ENCODE data around the gene TMSB10.

The TMSB10 gene

GRCh38 chr2:84925336-84925723 lies 19.9 kb downstream of the TMSB10 start:
- peak overlapping the region; percentile 72 for H3K4me3 ChIP-seq (ENCODE audit: low read depth, low read length, poor library complexity, severe bottlenecking)
- no peak overlapping the region for H3K9ac ChIP-seq (ENCODE audit: low read length)
- no peak overlapping the region for H2AFZ ChIP-seq (ENCODE audit: low read length)

GRCh38 chr2:84925724-84926376 lies 20.4 kb downstream of the TMSB10 start:
- peak overlapping the region; percentile 68 for H3K9ac ChIP-seq (ENCODE audit: low read length)
- peak overlapping the region; percentile 66; the same call in 1 of the 2 replicates for H2AFZ ChIP-seq (ENCODE audit: low read length)
- no peaks in the 10 kb centered on the region for H3K36me3 ChIP-seq (ENCODE audit: insufficient read depth, low read length)
- H3F3A ChIP-seq (ENCODE audit: insufficient read depth, low read length), result no peaks in the 10 kb centered on the region
- no peaks in the 10 kb centered on the region for H3K79me2 ChIP-seq (ENCODE audit: insufficient read depth, low read length)
- TF ChIP-seq, protein P1, sequence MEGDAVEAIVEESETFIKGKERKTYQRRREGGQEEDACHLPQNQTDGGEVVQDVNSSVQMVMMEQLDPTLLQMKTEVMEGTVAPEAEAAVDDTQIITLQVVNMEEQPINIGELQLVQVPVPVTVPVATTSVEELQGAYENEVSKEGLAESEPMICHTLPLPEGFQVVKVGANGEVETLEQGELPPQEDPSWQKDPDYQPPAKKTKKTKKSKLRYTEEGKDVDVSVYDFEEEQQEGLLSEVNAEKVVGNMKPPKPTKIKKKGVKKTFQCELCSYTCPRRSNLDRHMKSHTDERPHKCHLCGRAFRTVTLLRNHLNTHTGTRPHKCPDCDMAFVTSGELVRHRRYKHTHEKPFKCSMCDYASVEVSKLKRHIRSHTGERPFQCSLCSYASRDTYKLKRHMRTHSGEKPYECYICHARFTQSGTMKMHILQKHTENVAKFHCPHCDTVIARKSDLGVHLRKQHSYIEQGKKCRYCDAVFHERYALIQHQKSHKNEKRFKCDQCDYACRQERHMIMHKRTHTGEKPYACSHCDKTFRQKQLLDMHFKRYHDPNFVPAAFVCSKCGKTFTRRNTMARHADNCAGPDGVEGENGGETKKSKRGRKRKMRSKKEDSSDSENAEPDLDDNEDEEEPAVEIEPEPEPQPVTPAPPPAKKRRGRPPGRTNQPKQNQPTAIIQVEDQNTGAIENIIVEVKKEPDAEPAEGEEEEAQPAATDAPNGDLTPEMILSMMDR (IDR thresholded peaks at IDR 0.05; ENCODE audit: low read length), result peak; percentile 100
- TF ChIP-seq EZH2 (IDR thresholded peaks at IDR 0.05; ENCODE audit: borderline replicate concordance, low read length), result no peak
- peak overlapping the region; percentile 72 for H3K4me3 ChIP-seq (ENCODE audit: low read depth, low read length, poor library complexity, severe bottlenecking)
- peaks cover 35% of the 10 kb centered on the region for H3K4me1 ChIP-seq (ENCODE audit: insufficient read depth, low read length, severe bottlenecking)
- H4K20me1 ChIP-seq (ENCODE audit: insufficient read depth, low read length), result no peaks in the 10 kb centered on the region
- H3K9me3 ChIP-seq (ENCODE audit: low read length), result no peaks in the 10 kb centered on the region
- H3K4me2 ChIP-seq (ENCODE audit: low read length), result peak overlapping the region; percentile 85
- no peaks in the 10 kb centered on the region for H3K27me3 ChIP-seq (ENCODE audit: insufficient read depth, low read length)
- peak overlapping the region; percentile 92 for H3K27ac ChIP-seq (ENCODE audit: low read depth, low read length, poor library complexity, severe bottlenecking)
- H3K9me2 ChIP-seq (ENCODE audit: low read depth, low read length), result no peaks in the 10 kb centered on the region

More at GRCh38 chr2:84925336-84925723, 19.9 kb downstream of the TMSB10 start:
- no peaks in the 10 kb centered on the region for H3F3A ChIP-seq (ENCODE audit: insufficient read depth, low read length)
- no peaks in the 10 kb centered on the region for H3K9me3 ChIP-seq (ENCODE audit: low read length)
- TF ChIP-seq EZH2 (IDR thresholded peaks at IDR 0.05; ENCODE audit: borderline replicate concordance, low read length), result no peak
- TF ChIP-seq, protein P1 (IDR thresholded peaks at IDR 0.05; ENCODE audit: low read length), result no peak
- 0 out of 2 replicates have a peak overlapping the region, but pooled peaks have one; percentile 13 for H3K4me2 ChIP-seq (ENCODE audit: low read length)
- peaks cover 38% of the 10 kb centered on the region for H3K4me1 ChIP-seq (ENCODE audit: insufficient read depth, low read length, severe bottlenecking)
- H3K27me3 ChIP-seq (ENCODE audit: insufficient read depth, low read length), result no peaks in the 10 kb centered on the region
- H3K27ac ChIP-seq (ENCODE audit: low read depth, low read length, poor library complexity, severe bottlenecking), result peak overlapping the region; percentile 54
- no peaks in the 10 kb centered on the region for H3K79me2 ChIP-seq (ENCODE audit: insufficient read depth, low read length)
- H3K36me3 ChIP-seq (ENCODE audit: insufficient read depth, low read length), result no peaks in the 10 kb centered on the region
- H4K20me1 ChIP-seq (ENCODE audit: insufficient read depth, low read length), result no peaks in the 10 kb centered on the region
- H3K9me2 ChIP-seq (ENCODE audit: low read depth, low read length), result no peaks in the 10 kb centered on the region

GRCh38 chr2:84927275-84927627 lies 21.8 kb downstream of the TMSB10 start:
- Histone ChIP-seq H2AFZ (ENCODE audit: low read length) (no peak overlapping the region; the same call in 1 of the 2 replicates), H3K4me2 (ENCODE audit: low read length) (peak overlapping the region; percentile 85), H3K27me3 (ENCODE audit: insufficient read depth, low read length) (no peaks in the 10 kb centered on the region), H3F3A (ENCODE audit: insufficient read depth, low read length) (no peaks in the 10 kb centered on the region; the same call in 1 of the 2 replicates), H3K36me3 (ENCODE audit: insufficient read depth, low read length) (no peaks in the 10 kb centered on the region), H4K20me1 (ENCODE audit: insufficient read depth, low read length) (no peaks in the 10 kb centered on the region), H3K79me2 (ENCODE audit: insufficient read depth, low read length) (no peaks in the 10 kb centered on the region), H3K4me3 (ENCODE audit: low read depth, low read length, poor library complexity, severe bottlenecking) (peak overlapping the region; percentile 72), H3K27ac (ENCODE audit: low read depth, low read length, poor library complexity, severe bottlenecking) (peak overlapping the region; percentile 92), H3K9me3 (ENCODE audit: low read length) (no peaks in the 10 kb centered on the region), H3K9ac (ENCODE audit: low read length) (peak overlapping the region; percentile 40; the same call in 1 of the 2 replicates), H3K9me2 (ENCODE audit: low read depth, low read length) (no peaks in the 10 kb centered on the region), H3K4me1 (ENCODE audit: insufficient read depth, low read length, severe bottlenecking) (peaks cover 35% of the 10 kb centered on the region)
- TF ChIP-seq, protein P1 (IDR thresholded peaks at IDR 0.05; ENCODE audit: low read length), result no peak
- TF ChIP-seq EZH2 (IDR thresholded peaks at IDR 0.05; ENCODE audit: borderline replicate concordance, low read length), result no peak
